ENCODE data around the gene PHLPP1.
"Not testable (repeated sequence)": the region's sequence is repeated elsewhere in the genome, so short reads cannot be mapped to it uniquely, and the experiment has no call there.

The PHLPP1 gene

DNA sequence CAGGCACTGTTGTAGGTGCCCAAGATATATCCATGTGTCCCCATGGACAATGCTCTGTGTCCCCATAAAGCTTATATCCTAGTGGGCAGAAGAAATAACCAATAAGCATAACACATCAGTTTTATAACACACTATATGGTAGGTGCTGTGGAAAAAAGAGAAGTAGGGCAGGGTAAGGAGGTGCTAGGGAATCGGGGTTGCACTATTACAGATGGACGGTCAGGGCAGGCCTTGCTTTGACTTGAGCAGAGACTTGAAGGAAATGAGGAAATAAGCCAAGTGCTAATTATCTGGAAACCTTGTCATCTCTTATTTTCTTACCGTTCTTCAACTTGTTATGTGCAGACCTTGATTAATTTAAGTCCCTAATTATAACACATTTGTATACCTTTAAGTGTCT is 82.0 kb downstream of the PHLPP1 start:
- CTCF ChIA-PET = interaction anchor here (0.9 kb wide), 1 partner anchor 213 kb away, joined by 3 read pairs; no protein-coding TSS in a partner anchor
- TF ChIP-seq, protein P1, sequence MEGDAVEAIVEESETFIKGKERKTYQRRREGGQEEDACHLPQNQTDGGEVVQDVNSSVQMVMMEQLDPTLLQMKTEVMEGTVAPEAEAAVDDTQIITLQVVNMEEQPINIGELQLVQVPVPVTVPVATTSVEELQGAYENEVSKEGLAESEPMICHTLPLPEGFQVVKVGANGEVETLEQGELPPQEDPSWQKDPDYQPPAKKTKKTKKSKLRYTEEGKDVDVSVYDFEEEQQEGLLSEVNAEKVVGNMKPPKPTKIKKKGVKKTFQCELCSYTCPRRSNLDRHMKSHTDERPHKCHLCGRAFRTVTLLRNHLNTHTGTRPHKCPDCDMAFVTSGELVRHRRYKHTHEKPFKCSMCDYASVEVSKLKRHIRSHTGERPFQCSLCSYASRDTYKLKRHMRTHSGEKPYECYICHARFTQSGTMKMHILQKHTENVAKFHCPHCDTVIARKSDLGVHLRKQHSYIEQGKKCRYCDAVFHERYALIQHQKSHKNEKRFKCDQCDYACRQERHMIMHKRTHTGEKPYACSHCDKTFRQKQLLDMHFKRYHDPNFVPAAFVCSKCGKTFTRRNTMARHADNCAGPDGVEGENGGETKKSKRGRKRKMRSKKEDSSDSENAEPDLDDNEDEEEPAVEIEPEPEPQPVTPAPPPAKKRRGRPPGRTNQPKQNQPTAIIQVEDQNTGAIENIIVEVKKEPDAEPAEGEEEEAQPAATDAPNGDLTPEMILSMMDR (IDR thresholded peaks at IDR 0.05; ENCODE audit: insufficient read depth, low read length, missing control alignments) = no peak
- H3K4me3 ChIP-seq (ENCODE audit: low read depth, low read length) = no peak overlapping the region
- POLR2A ChIA-PET = no interaction called here
- DNase-seq (ENCODE audit: low read depth, low spot score) = no peak

DNA sequence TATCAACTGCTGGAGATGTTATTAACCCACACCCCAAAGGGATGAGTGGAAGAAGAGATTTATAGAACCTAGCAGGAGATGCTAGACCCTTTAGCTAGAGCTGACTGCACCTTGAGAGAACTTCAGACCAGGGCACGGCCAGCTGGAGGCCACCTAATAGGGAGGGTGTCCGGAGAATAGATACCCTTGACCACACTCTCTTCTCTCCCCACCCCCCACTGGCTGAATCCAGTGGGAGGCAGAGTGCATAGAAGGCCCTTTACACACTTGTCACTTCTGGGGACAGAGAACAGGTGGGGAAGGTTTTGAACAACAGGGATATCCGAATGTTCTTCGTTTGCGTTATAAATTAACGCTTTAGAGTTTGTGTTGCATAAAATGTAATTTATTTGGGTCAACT is 84.6 kb downstream of the PHLPP1 start:
- DNase-seq (ENCODE audit: low read depth, low spot score) = no peak
- TF ChIP-seq, protein P1 (IDR thresholded peaks at IDR 0.05; ENCODE audit: insufficient read depth, low read length, missing control alignments) = no peak
- CTCF ChIA-PET = interaction anchor here (0.9 to 1.7 kb wide), 2 partner anchors 11 to 216 kb away, joined by 3 to 4 read pairs; no protein-coding TSS in a partner anchor
- no peak overlapping the region for H3K4me3 ChIP-seq (ENCODE audit: low read depth, low read length)
- POLR2A ChIA-PET = no interaction called here

DNA sequence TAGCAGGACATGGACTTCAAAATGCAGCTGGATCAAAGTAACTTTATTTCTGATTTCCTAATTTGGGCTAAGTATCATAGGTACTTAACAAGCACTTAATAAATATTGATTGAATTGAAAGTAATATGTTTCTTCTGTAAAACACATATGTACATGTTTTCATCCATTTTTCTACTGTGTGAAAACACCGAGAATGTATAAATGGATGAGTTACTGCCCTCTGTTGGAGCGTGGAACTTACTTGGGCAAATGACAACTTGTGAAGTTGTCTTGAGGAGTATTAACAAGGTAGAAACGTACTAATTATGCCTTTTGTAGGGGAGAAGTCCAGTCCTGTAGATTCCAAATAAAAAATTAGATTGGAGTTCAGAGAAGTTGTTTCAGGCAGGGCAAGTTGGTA is 87.2 kb downstream of the PHLPP1 start:
- H3K4me3 ChIP-seq (ENCODE audit: low read depth, low read length) = no peak overlapping the region
- no peak for DNase-seq (ENCODE audit: low read depth, low spot score)
- TF ChIP-seq, protein P1 (IDR thresholded peaks at IDR 0.05; ENCODE audit: insufficient read depth, low read length, missing control alignments) = no peak
- CTCF ChIA-PET = interaction anchor here (0.7 to 1.4 kb wide), 7 partner anchors 8 to 217 kb away, joined by 3 to 5 read pairs (median 4); partner anchors contain the start of gene PHLPP1
- POLR2A ChIA-PET = no interaction called here

DNA sequence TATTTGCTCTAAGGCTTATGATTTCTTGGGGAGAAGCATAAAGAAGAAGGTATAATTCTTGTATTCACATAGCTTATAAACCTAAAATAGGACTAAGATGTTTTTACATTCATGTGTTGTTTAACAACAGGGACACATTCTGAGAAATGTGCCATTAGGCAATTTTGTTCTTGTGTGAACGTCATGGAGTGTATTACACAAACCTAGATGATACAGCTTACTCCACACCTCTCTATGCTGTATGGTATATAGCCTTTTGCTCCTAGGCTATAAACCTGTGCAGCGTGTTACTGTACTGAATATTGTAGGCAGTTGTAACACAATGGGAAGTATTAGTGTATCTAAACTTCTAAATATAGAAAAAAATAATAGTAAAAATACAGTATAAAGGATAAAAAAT is 92.1 kb downstream of the PHLPP1 start:
- ChIA-PET POLR2A (no interaction called here), CTCF (interaction anchor here (0.6 kb wide), 1 partner anchor 65 kb away, joined by 4 read pairs; no protein-coding TSS in a partner anchor)
- TF ChIP-seq, protein P1 (IDR thresholded peaks at IDR 0.05; ENCODE audit: insufficient read depth, low read length, missing control alignments) = no peak
- DNase-seq (ENCODE audit: low read depth, low spot score) = no peak
- H3K4me3 ChIP-seq (ENCODE audit: low read depth, low read length) = no peak overlapping the region

DNA sequence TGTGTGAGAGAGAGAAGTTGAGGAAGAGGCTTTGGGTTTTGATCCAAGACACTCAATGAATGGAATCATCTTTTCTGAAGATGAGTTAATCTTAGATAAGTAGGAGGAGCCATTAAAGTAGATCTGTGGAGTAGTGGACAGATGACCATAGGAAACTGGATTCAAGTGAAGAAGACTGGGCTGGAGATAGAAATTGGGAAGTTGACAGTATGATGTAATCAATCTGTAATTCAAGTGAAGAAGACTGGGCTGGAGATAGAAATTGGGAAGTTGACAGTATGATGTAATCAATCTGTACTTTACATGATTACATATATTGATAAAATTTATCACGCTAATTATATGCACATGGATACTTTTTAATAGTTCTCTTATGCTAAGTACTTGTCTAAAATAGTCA is 92.8 kb downstream of the PHLPP1 start:
- no peak for DNase-seq (ENCODE audit: low read depth, low spot score)
- CTCF ChIA-PET = no interaction called here

DNA sequence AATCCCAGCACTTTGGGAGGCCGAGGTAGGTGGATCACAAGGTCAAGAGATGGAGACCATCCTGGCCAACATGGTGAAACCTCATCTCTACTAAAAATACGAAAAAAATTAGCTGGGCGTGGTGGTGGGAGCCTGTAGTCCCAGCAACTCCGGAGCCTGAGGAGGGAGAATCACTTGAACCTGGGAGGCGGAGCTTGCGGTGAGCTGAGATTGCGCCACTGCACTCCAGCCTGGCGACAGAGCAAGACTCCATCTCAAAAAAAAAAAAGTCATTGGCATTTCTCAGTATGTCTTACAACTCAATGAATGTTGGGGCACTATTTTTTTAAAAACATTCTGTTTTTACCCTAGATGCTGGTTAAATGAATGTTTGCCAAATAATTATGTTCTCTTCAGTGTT is 94.1 kb downstream of the PHLPP1 start:
- DNase-seq (ENCODE audit: low read depth, low spot score); POLR2A ChIA-PET; H3K4me3 ChIP-seq (ENCODE audit: low read depth, low read length): not testable (repeated sequence)
- CTCF ChIA-PET = interaction anchor here (1.5 kb wide), 1 partner anchor 94 kb away, joined by 4 read pairs; the partner anchor contains the start of gene PHLPP1

More for the DNA sequence above, 92.8 kb downstream of the PHLPP1 start:
- POLR2A ChIA-PET = no interaction called here
- H3K4me3 ChIP-seq (ENCODE audit: low read depth, low read length) = no peak overlapping the region
- TF ChIP-seq, protein P1 (IDR thresholded peaks at IDR 0.05; ENCODE audit: insufficient read depth, low read length, missing control alignments) = no peak

DNA sequence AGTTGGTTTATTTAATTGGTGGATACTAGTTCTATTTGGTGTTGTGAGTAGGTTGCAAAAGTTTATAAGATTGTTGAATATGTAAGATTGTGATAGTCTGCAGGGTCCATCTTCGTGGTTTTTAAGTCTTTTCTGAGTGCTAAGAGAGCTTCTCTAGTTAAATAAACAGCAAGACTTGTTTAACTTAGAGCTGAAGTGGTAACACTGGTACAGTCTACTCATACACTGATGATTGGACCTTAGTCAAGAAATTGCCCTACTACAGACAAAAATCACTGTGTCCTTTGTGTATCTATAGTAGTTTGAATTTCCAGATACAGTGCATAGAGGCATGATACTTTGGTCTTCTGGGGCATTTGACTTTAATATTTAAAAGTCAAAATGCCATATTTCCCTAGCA is 94.6 kb downstream of the PHLPP1 start:
- ChIA-PET CTCF (interaction anchor here (1.5 kb wide), 1 partner anchor 95 kb away, joined by 4 read pairs; the partner anchor contains the start of gene PHLPP1), POLR2A (no interaction called here)
- no peak overlapping the region for H3K4me3 ChIP-seq (ENCODE audit: low read depth, low read length)
- DNase-seq (ENCODE audit: low read depth, low spot score) = no peak
- TF ChIP-seq, protein P1 (IDR thresholded peaks at IDR 0.05; ENCODE audit: insufficient read depth, low read length, missing control alignments) = no peak

All from AG04449 (cell line).